Measurements from ENCODE around the gene C11orf68. TPM values are rescaled to one million over a fixed set of nuclear protein-coding genes. Genes with fewer than 3 reads are reported as not detected.

The C11orf68 gene
- total RNA-seq, 4 donors from 2014 or later, result 21.2 to 32.8 (median 26.5) TPM

- intact Hi-C loops (cut with DNase I; ENCODE audit: low total_unique reads), result no loop called here
These were observed 42.6 kb upstream of the C11orf68 start, which contains the start of gene SART1 for GRCh38 chr11:65961267-65962140. Gene SART1, plus strand, starts transcription at chr11:65961734. Its CDS starts 47 bp downstream, at chr11:65961781.

GRCh38 chr11:65960824-65961266 is 42.0 kb upstream of the C11orf68 start:
- intact Hi-C loops (cut with DNase I; ENCODE audit: low total_unique reads), result no loop called here
- no peak for DNase-seq (ENCODE audit: low spot score in 2 of 2)
- WGBS, 2 donors, result 50 to 52% methylated on average over 16 of the region's 16 CpGs

More at GRCh38 chr11:65961267-65962140, 42.6 kb upstream of the C11orf68 start, which contains the start of gene SART1:
- WGBS, 2 donors, result 0 to 1% methylated on average over 42 to 88 of the region's 97 CpGs
- TF ChIP-seq CTCF (IDR thresholded peaks at IDR 0.05) (no peak), POLR2A (IDR thresholded peaks at IDR 0.05) (no peak)
- H3K4me3 ChIP-seq (ENCODE audit: low read depth, poor library complexity, severe bottlenecking), result peak within 1 kb of the TSS; percentile 93
- peak; percentile 96 to 99 for DNase-seq (ENCODE audit: low spot score in 2 of 2)

GRCh38 chr11:65958774-65959420 is 40.0 kb upstream of the C11orf68 start:
- 68 to 71% methylated on average over 12 to 17 of the region's 17 CpGs for WGBS, 2 donors
- intact Hi-C loops (cut with DNase I; ENCODE audit: low total_unique reads), result no loop called here
- no peak overlapping the region for H3K4me3 ChIP-seq (ENCODE audit: low read depth, poor library complexity, severe bottlenecking)
- no peak for DNase-seq (ENCODE audit: low spot score in 2 of 2)
- TF ChIP-seq CTCF (IDR thresholded peaks at IDR 0.05), result no peak
- no peak for TF ChIP-seq POLR2A (IDR thresholded peaks at IDR 0.05)

More at GRCh38 chr11:65960824-65961266, 42.0 kb upstream of the C11orf68 start:
- no peak for TF ChIP-seq POLR2A (IDR thresholded peaks at IDR 0.05)
- TF ChIP-seq CTCF (IDR thresholded peaks at IDR 0.05), result no peak
- H3K4me3 ChIP-seq (ENCODE audit: low read depth, poor library complexity, severe bottlenecking), result peak overlapping the region; percentile 93

- intact Hi-C loops (cut with DNase I; ENCODE audit: low total_unique reads), result no loop called here
- DNase-seq (ENCODE audit: low spot score in 2 of 2), result no peak
- no peak for TF ChIP-seq CTCF (IDR thresholded peaks at IDR 0.05)
- no peak for TF ChIP-seq POLR2A (IDR thresholded peaks at IDR 0.05)
- no peak overlapping the region for H3K4me3 ChIP-seq (ENCODE audit: low read depth, poor library complexity, severe bottlenecking)
- WGBS, 2 donors, result 35% methylated on average over 4 of the region's 4 CpGs
These were observed 39.4 kb upstream of the C11orf68 start for GRCh38 chr11:65958291-65958690.

- no peak overlapping the region for H3K4me3 ChIP-seq (ENCODE audit: low read depth, poor library complexity, severe bottlenecking)
- intact Hi-C loops (cut with DNase I; ENCODE audit: low total_unique reads), result no loop called here
- no peak for DNase-seq (ENCODE audit: low spot score in 2 of 2)
- TF ChIP-seq CTCF (IDR thresholded peaks at IDR 0.05) (no peak), POLR2A (IDR thresholded peaks at IDR 0.05) (no peak)
- WGBS, 2 donors, result 49 to 53% methylated on average over 8 of the region's 8 CpGs
These were observed 35.9 kb upstream of the C11orf68 start for GRCh38 chr11:65954771-65955170.
